Adipocyte (in vitro differentiated cells): Measurements from ENCODE around the gene DARS1.
A peak's percentile ranks its signal among the peaks of the same experiment; 100 is the strongest.
"Not testable (repeated sequence)": the region's sequence is repeated elsewhere in the genome, so short reads cannot be mapped to it uniquely, and the experiment has no call there.

ENCODE experiments used
- DNase-seq: peaks from one replicate; pipeline ENCODE4 v3.0.0-alpha.2; 2015; ENCODE audit warnings: low read depth
- H3K27me3 ChIP-seq: replicated peaks from 2 replicates; pipeline ENCODE4 v1.7.0; 2013; ENCODE audit warnings: mild to moderate bottlenecking, low read length, moderate library complexity; ENCODE audit not compliant: control insufficient read depth, insufficient read depth
- H3K36me3 ChIP-seq: 2 replicates; pipeline ENCODE4 v1.7.0; 2013; ENCODE audit warnings: low read length, mild to moderate bottlenecking, moderate library complexity; ENCODE audit not compliant: control insufficient read depth, insufficient read depth, severe bottlenecking
- H3K4me1 ChIP-seq: 2 replicates; pipeline ENCODE4 v1.7.0; 2013; ENCODE audit warnings: mild to moderate bottlenecking, low read length, moderate library complexity; ENCODE audit not compliant: control insufficient read depth, insufficient read depth
- H3K4me3 ChIP-seq: 2 replicates; pipeline ENCODE4 v1.7.0; 2013; ENCODE audit warnings: mild to moderate bottlenecking, low read length, moderate library complexity
- H3K9ac ChIP-seq: 2 replicates; pipeline ENCODE4 v1.7.0; 2013; ENCODE audit warnings: mild to moderate bottlenecking, low read length, moderate library complexity
- H3K9me3 ChIP-seq: 2 replicates; pipeline ENCODE4 v1.7.0; 2013; ENCODE audit warnings: mild to moderate bottlenecking, low read length, moderate library complexity; ENCODE audit not compliant: control insufficient read depth

The DARS1 gene

GRCh38 chr2:135958927-135959326, 26.5 kb downstream of the DARS1 start:
- H3K4me1 ChIP-seq, result peaks cover 25% of the 10 kb centered on the region

GRCh38 chr2:135954020-135954601, 31.3 kb downstream of the DARS1 start:
- Histone ChIP-seq H3K9ac (no peak overlapping the region), H3K4me1 (peaks cover 6% of the 10 kb centered on the region), H3K27me3 (no peaks in the 10 kb centered on the region), H3K36me3 (peaks cover 12% of the 10 kb centered on the region), H3K9me3 (no peaks in the 10 kb centered on the region), H3K4me3 (no peak overlapping the region)
- DNase-seq, result no peak

More at GRCh38 chr2:135958927-135959326, 26.5 kb downstream of the DARS1 start:
- H3K9ac ChIP-seq, H3K9me3 ChIP-seq, DNase-seq, H3K4me3 ChIP-seq, H3K27me3 ChIP-seq: not testable (repeated sequence)
- H3K36me3 ChIP-seq, result peaks cover 17% of the 10 kb centered on the region

GRCh38 chr2:135952891-135953290, 32.5 kb downstream of the DARS1 start:
- Histone ChIP-seq H3K4me3 (no peak overlapping the region), H3K9me3 (no peaks in the 10 kb centered on the region), H3K4me1 (peaks cover 16% of the 10 kb centered on the region), H3K9ac (no peak overlapping the region), H3K27me3 (no peaks in the 10 kb centered on the region), H3K36me3 (peaks cover 12% of the 10 kb centered on the region)
- DNase-seq, result no peak

- H3K27me3 ChIP-seq, result no peaks in the 10 kb centered on the region
- H3K9ac ChIP-seq, result no peak overlapping the region
- H3K36me3 ChIP-seq, result peaks cover 9% of the 10 kb centered on the region
- no peaks in the 10 kb centered on the region for H3K9me3 ChIP-seq
- no peak for DNase-seq
- H3K4me3 ChIP-seq, result no peak overlapping the region
- H3K4me1 ChIP-seq, result peaks cover 17% of the 10 kb centered on the region
Observed at GRCh38 chr2:135951041-135951583, 34.3 kb downstream of the DARS1 start.

GRCh38 chr2:135949451-135950234, 35.8 kb downstream of the DARS1 start:
- no peak for DNase-seq
- no peak overlapping the region for H3K9ac ChIP-seq
- peaks cover 27% of the 10 kb centered on the region for H3K4me1 ChIP-seq
- no peaks in the 10 kb centered on the region for H3K27me3 ChIP-seq
- H3K4me3 ChIP-seq, result no peak overlapping the region
- H3K36me3 ChIP-seq, result peaks cover 3% of the 10 kb centered on the region
- no peaks in the 10 kb centered on the region for H3K9me3 ChIP-seq

GRCh38 chr2:135948642-135949355, 36.6 kb downstream of the DARS1 start:
- Histone ChIP-seq H3K36me3 (peaks cover 3% of the 10 kb centered on the region), H3K4me1 (peaks cover 27% of the 10 kb centered on the region), H3K4me3 (no peak overlapping the region), H3K9ac (no peak overlapping the region), H3K27me3 (no peaks in the 10 kb centered on the region), H3K9me3 (no peaks in the 10 kb centered on the region)
- DNase-seq, result peak; percentile 36

- no peaks in the 10 kb centered on the region for H3K9me3 ChIP-seq
- no peak for DNase-seq
- H3K4me1 ChIP-seq, result peaks cover 27% of the 10 kb centered on the region
- H3K36me3 ChIP-seq, result peaks cover 5% of the 10 kb centered on the region
- H3K9ac ChIP-seq, result no peak overlapping the region
- no peaks in the 10 kb centered on the region for H3K27me3 ChIP-seq
- H3K4me3 ChIP-seq, result no peak overlapping the region
Observed at GRCh38 chr2:135948141-135948540, 37.3 kb downstream of the DARS1 start.

GRCh38 chr2:135947483-135947882, 37.9 kb downstream of the DARS1 start:
- Histone ChIP-seq H3K27me3 (no peaks in the 10 kb centered on the region), H3K9me3 (no peaks in the 10 kb centered on the region), H3K4me3 (no peak overlapping the region), H3K4me1 (peaks cover 27% of the 10 kb centered on the region), H3K36me3 (peaks cover 8% of the 10 kb centered on the region), H3K9ac (no peak overlapping the region)
- DNase-seq, result no peak

- Histone ChIP-seq H3K27me3 (no peaks in the 10 kb centered on the region), H3K4me3 (no peak overlapping the region), H3K36me3 (peaks cover 8% of the 10 kb centered on the region), H3K9ac (no peak overlapping the region), H3K9me3 (no peaks in the 10 kb centered on the region), H3K4me1 (peaks cover 27% of the 10 kb centered on the region)
- no peak for DNase-seq
Observed at GRCh38 chr2:135945526-135945925, 39.9 kb downstream of the DARS1 start.

- Histone ChIP-seq H3K9ac (no peak overlapping the region), H3K27me3 (no peaks in the 10 kb centered on the region), H3K36me3 (peaks cover 8% of the 10 kb centered on the region), H3K4me3 (no peak overlapping the region), H3K4me1 (peaks cover 26% of the 10 kb centered on the region), H3K9me3 (no peaks in the 10 kb centered on the region)
- DNase-seq, result no peak
Observed at GRCh38 chr2:135944625-135945024, 40.8 kb downstream of the DARS1 start.
